Testis (tissue), 3 donors: ENCODE data around the gene MYADML2. TPM values are rescaled to one million over a fixed set of nuclear protein-coding genes. Genes with fewer than 3 reads are reported as not detected.

Experiments
- DNase-seq: peaks from one replicate; pipeline ENCODE4 v3.0.0-alpha.2; 2019
- H3K27ac ChIP-seq, 2 donors: fragments of 200-600 bp; sonication (generic); one replicate each; pipeline ENCODE4 v1.5.1; 2019
- H3K27me3 ChIP-seq: fragments of 200-600 bp; sonication (generic); one replicate; pipeline ENCODE4 v1.5.1; 2019
- H3K36me3 ChIP-seq: fragments of 200-600 bp; sonication (generic); one replicate; pipeline ENCODE4 v1.5.1; 2017; ENCODE audit warnings: low read depth; ENCODE audit errors: missing control alignments
- H3K4me1 ChIP-seq: fragments of 200-600 bp; sonication (generic); one replicate; pipeline ENCODE4 v1.5.1; 2019
- H3K4me3 ChIP-seq, 2 donors: fragments of 200-600 bp; sonication (generic); one replicate each; pipeline ENCODE4 v1.5.1; 2017 to 2019
- H3K9me3 ChIP-seq: fragments of 200-600 bp; sonication (generic); one replicate; pipeline ENCODE4 v1.5.1; 2017
- POLR2A ChIP-seq: fragments of 450-650 bp; IDR thresholded peaks from one replicate; pipeline ENCODE4 v1.6.1; 2017; ENCODE audit warnings: antibody characterized with exemption, mild to moderate bottlenecking, moderate library complexity
- WGBS, 2 donors: methylation state at CpG; one replicate each; pipeline ENCODE4 v1.1.5; 2018; 5-methylcytosine and 5-hydroxymethylcytosine counted together
- intact Hi-C: fragments of 100-400 bp; cut with DNase I; formaldehyde crosslinking; loops from one replicate; pipeline ENCODE4 v1.15.1; 2023; ENCODE audit warnings: low total_unique reads
- polyA plus RNA-seq: library from polyadenylated mRNA; stranded (reverse); fragments of 350-450 nt; fragmentation: Illumina TruSeq; extraction: RNeasy Lipid Tissue Mini Kit (QIAGEN cat#74804); gene quantifications from one replicate; pipeline ENCODE4 v1.2.3, GENCODE V29; 2014; ENCODE audit warnings: low read depth, low replicate concordance; ENCODE audit not compliant: insufficient read depth
- total RNA-seq, 2 donors: library from RNA; depleted of rRNA; stranded (reverse); fragments of >200 nt; gene quantifications; one replicate each; pipeline ENCODE4 v1.2.3, GENCODE V29; 2016
- TF ChIP-seq, protein P1 (sequence below), 3 experiments: fragments of 450-650 bp in 2 of 3; fragments of 200-600 bp in 1 of 3; sonication (generic) in 1 of 3; IDR thresholded peaks; one replicate each; pipeline ENCODE4 v1.5.1; 2016 to 2019; ENCODE audit warnings: antibody characterized with exemption in 3 of 3, mild to moderate bottlenecking in 2 of 3, moderate library complexity in 1 of 3

The MYADML2 gene
- total and polyA plus RNA-seq, 3 donors from 2014 or later: 0.16 to 0.57 (median 0.25) TPM

DNA sequence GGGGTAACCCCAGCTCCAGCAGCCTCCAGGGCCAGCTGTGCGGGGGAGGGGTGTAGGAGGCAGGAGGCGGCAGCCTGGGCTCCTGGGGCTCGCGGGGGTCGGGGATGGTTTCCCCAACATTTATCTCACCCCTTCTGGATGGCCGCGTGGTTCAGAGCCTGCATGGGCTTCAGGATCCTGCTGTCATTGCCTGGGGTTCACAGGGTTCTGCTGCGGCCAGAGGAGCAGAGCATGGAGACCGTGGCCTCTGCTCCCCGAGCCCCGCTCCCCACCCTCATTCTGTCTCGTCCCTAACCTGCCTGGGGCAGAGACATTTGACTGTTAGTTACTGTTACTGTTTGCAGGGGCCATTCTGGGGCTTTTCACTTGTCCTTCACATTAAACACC lies 4.9 kb downstream of the MYADML2 start:
- no peak for TF ChIP-seq POLR2A
- 47 to 72% methylated on average over 4 to 11 of the region's 12 CpGs for WGBS, 2 donors
- DNase-seq: no peak
- Histone ChIP-seq H3K9me3 (no peaks in the 10 kb centered on the region), H3K4me3 (no peak overlapping the region), H3K27ac (no peak overlapping the region), H3K36me3 (no peaks in the 10 kb centered on the region), H3K27me3 (no peaks in the 10 kb centered on the region), H3K4me1 (no peaks in the 10 kb centered on the region)
- intact Hi-C loops: no loop called here

DNA sequence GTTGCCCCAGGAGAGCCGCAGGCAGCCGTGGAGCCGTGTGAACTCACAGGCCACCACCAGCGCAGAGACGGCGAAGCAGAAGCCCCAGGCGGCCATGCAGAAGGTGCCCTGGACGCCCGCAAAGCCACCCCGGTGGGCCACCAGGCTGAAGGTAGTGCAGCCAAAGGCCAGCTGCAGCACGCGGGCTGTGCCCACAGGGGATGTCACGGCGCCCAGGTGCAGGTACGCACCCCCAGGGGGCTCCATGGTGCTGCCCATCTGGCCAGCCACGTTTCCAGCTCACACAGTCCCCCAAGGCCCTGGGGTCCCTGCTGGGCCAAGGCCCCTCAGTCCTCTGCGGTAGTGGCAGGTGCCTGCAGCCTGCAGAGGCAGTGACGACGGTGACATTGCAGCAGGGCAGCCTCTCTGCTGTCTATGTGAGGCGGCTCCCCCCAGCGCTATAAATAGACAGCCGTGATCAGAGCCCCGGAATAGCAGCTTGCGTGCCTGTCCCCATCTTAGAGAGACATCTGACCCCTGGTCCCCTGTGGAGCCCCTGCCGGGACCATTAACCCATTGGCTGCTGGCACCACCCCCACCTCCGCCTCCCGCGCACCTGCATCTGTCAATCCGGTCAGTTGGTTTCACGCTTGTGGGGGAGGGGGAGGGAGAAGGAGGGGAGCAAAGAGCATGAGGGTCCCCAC lies 5.4 kb downstream of the MYADML2 start:
- H3K4me3 ChIP-seq: no peak overlapping the region
- no peak overlapping the region for H3K27ac ChIP-seq
- H3K9me3 ChIP-seq: no peaks in the 10 kb centered on the region
- no peak for TF ChIP-seq POLR2A
- TF ChIP-seq, protein P1, sequence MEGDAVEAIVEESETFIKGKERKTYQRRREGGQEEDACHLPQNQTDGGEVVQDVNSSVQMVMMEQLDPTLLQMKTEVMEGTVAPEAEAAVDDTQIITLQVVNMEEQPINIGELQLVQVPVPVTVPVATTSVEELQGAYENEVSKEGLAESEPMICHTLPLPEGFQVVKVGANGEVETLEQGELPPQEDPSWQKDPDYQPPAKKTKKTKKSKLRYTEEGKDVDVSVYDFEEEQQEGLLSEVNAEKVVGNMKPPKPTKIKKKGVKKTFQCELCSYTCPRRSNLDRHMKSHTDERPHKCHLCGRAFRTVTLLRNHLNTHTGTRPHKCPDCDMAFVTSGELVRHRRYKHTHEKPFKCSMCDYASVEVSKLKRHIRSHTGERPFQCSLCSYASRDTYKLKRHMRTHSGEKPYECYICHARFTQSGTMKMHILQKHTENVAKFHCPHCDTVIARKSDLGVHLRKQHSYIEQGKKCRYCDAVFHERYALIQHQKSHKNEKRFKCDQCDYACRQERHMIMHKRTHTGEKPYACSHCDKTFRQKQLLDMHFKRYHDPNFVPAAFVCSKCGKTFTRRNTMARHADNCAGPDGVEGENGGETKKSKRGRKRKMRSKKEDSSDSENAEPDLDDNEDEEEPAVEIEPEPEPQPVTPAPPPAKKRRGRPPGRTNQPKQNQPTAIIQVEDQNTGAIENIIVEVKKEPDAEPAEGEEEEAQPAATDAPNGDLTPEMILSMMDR (IDR thresholded peaks at IDR 0.05): no peak
- no peaks in the 10 kb centered on the region for H3K27me3 ChIP-seq
- intact Hi-C loops: no loop called here
- H3K4me1 ChIP-seq: peaks cover 3% of the 10 kb centered on the region
- H3K36me3 ChIP-seq: no peaks in the 10 kb centered on the region
- DNase-seq: no peak
- WGBS, 2 donors: 51 to 64% methylated on average over 20 to 26 of the region's 30 CpGs

DNA sequence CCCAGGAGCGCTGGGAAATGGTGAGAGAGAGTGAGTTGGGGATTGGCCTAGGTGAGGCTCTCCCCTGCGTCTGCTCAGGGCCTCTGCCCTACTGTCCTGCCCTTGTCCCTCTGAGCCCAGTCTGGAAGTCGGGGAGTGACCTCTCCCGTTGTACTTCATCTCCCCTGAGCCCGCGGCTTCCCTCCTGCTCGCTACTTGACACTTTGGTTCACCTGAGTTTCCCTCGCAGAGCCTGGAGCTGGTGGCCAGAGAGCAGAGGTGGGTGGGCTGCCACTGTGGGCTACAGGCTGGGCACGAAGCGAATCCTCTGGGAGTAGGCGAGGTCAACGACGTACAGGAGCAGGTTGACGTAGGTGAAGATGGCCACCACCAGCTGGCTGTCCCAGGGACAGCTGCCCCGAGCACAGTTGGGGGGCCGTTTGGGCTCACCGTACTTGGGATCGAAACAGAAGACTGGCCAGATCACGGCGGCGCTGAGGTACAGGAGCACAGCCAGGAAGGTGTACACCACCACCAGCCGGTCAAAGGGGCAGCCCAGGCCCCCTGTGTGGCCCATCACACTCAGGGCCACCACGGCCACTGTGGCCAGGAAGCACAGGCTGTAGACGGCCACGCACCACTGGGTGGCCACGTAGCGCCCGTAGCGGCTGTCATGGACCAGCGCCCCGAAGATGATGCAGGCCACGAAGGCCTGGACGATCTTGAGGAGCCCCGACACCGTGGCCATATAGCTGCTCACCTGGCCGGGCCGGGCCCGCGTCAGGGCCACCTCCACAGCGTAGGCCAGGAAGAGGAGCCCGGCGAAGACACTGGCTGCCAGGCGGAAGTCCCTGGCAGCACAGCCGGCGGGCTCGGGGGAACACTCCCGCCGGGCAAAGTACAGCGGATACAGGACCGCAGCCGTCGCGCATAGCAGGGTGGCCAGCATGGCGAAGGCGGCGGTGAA lies 6.2 kb downstream of the MYADML2 start:
- no peak for DNase-seq
- TF ChIP-seq, protein P1 (IDR thresholded peaks at IDR 0.05): no peak
- no peak for TF ChIP-seq POLR2A
- intact Hi-C loops: no loop called here
- no peaks in the 10 kb centered on the region for H3K9me3 ChIP-seq
- H3K27me3 ChIP-seq: no peaks in the 10 kb centered on the region
- 93 to 94% methylated on average over 37 to 54 of the region's 56 CpGs for WGBS, 2 donors
- H3K4me1 ChIP-seq: peaks cover 6% of the 10 kb centered on the region
- H3K4me3 ChIP-seq: no peak overlapping the region
- no peak overlapping the region for H3K27ac ChIP-seq
- H3K36me3 ChIP-seq: no peaks in the 10 kb centered on the region

DNA sequence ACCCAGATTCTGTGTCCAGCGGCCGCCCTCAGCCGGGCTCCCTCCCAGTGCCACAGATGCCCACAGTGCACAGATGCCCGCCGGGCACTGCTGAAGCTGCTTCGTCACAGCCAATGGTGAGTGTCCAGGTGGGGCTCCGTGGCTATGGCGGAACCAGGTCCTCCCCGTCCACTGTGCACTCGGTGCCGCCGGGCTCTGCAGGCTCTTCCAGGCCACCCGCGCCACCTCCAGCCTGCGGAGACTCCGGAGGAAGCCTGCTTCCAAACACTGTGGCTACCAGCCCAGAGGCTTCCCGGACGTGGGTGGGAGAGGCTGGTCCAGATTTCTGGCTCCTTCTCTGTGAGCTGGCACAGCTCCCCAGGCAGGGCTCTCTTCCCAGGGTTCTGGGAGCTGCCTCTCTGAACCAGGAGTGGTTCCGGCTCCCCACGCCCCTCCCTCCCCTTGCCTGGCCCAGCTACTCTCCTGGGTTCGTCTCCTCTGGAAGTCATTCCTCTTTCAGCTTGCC lies 7.1 kb downstream of the MYADML2 start:
- Histone ChIP-seq H3K4me3 (no peak overlapping the region), H3K9me3 (no peaks in the 10 kb centered on the region), H3K27ac (no peak overlapping the region), H3K36me3 (no peaks in the 10 kb centered on the region), H3K4me1 (peaks cover 6% of the 10 kb centered on the region), H3K27me3 (no peaks in the 10 kb centered on the region)
- TF ChIP-seq, protein P1 (IDR thresholded peaks at IDR 0.05): no peak
- no peak for TF ChIP-seq POLR2A
- DNase-seq: peak; percentile 41
- intact Hi-C loops: no loop called here
- 52 to 82% methylated on average over 5 to 21 of the region's 21 CpGs for WGBS, 2 donors

DNA sequence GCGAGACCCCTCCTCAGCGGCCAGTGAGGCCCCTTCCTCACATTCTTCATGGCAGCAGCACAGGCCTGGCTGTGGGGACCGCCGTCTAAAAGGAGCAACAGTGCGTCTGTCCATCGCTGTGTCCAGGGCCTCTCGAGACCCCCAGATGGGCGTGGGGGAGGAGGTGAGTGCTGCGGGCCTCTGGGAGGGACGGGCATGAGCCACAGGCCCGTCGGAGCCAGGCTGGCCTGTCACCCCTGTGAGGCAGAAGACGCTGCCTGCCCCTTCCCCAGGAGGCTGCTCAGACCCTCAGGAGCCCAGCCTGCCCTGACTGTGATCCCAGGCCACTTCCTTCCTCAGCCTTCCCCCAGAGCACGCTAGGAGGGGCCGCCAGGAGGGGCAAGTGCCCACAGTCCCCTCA lies 7.8 kb downstream of the MYADML2 start:
- 76 to 86% methylated on average over 6 to 15 of the region's 15 CpGs for WGBS, 2 donors
- Histone ChIP-seq H3K36me3 (no peaks in the 10 kb centered on the region), H3K27ac (no peak overlapping the region), H3K4me3 (no peak overlapping the region), H3K27me3 (no peaks in the 10 kb centered on the region), H3K4me1 (peaks cover 6% of the 10 kb centered on the region), H3K9me3 (no peaks in the 10 kb centered on the region)
- intact Hi-C loops: no loop called here
- no peak for DNase-seq
- no peak for TF ChIP-seq POLR2A
- TF ChIP-seq, protein P1 (IDR thresholded peaks at IDR 0.05): no peak
